ENCODE results near the gene SMARCE1. TPM values are rescaled to one million over a fixed set of nuclear protein-coding genes. Genes with fewer than 3 reads are reported as not detected.

Gene SMARCE1
- total RNA-seq (2022; extraction: Qiagen RNA extraction; ENCODE audit: low read depth) = 100 to 115 TPM (median 110 TPM) in 5 replicates

DNA sequence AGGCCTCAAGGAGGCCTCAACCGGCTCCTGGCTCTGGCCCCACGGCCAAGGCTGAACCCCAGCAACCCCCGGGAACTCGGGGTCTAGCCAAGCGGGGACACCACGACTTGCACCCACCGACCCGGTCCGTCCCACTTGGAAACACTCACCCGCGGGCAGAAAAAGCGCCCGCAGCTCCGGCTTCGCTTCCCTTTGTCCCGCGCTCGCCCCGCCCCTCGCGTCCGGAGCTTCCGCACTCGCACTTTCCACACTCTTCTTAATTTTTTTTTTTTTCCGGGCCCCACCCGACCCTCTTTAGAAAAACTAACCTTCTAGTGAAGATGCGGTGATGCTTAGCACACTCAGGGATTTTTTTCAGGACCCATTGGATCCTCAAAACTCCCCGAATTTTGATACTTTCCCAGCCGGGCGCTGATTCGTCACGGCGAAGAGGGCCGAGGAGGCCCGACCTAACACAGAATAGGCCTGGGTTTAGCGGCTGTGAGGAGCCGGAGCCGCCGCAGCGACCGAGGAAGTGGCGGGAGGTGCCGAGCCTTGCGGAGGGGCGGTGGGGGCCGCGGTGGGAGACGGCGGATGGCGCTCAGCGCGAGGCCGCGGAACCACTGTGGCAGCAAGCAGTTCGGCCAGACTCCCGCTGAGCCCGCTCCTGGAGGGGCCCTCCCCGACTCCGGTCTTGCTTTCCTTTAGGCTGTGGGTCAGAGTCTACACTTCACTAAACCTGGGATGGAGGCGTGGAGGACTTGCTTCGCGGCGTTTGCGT lies at the start of gene SMARCE1:
Gene SMARCE1 (minus strand): TSS at position 195 of the 760 bp plus-strand sequence. CDS start 2,016 bp downstream, outside the sequence.

DNA sequence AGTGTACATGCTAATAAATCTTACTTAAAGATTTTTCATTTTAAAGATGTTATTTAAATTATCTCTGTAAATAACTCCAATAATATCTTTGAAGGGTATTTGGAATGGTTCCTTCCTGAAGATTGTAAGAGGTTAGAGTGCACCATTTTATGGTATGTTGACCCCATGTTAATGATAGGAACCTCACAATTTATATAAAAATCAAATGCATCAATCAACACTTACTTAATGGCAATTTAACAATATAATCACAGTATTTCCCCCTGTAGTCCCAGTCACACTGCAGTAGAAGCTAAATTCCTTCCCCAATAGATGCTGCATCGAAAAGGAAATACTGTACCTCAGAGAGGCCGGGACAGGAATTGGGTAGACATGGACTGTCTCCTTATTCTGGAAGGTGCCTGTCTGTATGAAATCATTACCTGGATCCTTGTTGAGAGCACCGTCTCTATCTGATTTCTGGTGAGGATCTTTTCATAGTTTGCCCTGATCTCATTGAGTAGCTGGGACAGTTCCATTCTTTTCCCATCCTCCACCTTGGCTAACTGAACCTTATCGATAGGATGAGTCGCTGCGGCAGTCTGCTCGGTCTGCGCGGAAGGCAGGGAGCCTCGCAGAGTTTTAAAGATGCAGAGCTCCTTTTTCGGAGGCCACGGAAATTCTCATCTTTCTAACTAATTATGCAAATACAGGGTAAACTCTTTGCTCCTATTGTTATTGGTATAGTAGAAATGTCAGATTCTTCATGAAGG lies 17.1 kb upstream of the SMARCE1 start, which contains the start of gene KRT222:
Gene KRT222 (minus strand): TSS at position 596 of the 752 bp plus-strand sequence. CDS start 78 bp downstream, at position 518.

Other genes starting within 250 kb of the SMARCE1 start
- gene TOP2A, start 229.9 kb downstream of the SMARCE1 start, total RNA-seq (2022; extraction: Qiagen RNA extraction; ENCODE audit: low read depth) = 178 to 251 TPM (median 211 TPM) in 5 replicates
- gene IGFBP4, start 204.4 kb downstream of the SMARCE1 start, total RNA-seq (2022; extraction: Qiagen RNA extraction; ENCODE audit: low read depth) = 2,204 to 2,821 TPM (median 2,655 TPM) in 5 replicates
- 186 to 238 TPM (median 217 TPM) in 5 replicates for gene TNS4, start 146.2 kb downstream of the SMARCE1 start, total RNA-seq (2022; extraction: Qiagen RNA extraction; ENCODE audit: low read depth)
- 0.74 to 1.1 TPM (median 0.94 TPM) in 5 replicates for gene CCR7, start 82.3 kb downstream of the SMARCE1 start, total RNA-seq (2022; extraction: Qiagen RNA extraction; ENCODE audit: low read depth)
- gene KRT222, start 17.4 kb upstream of the SMARCE1 start, total RNA-seq (2022; extraction: Qiagen RNA extraction; ENCODE audit: low read depth) = 0.19 to 0.52 TPM (median 0.44 TPM) in 4 of 5 replicates, not detected in the other
- not detected in 5 replicates for gene KRT24, start 55.9 kb upstream of the SMARCE1 start, total RNA-seq (2022; extraction: Qiagen RNA extraction; ENCODE audit: low read depth)
- not detected in 5 replicates for gene KRT25, start 107.5 kb upstream of the SMARCE1 start, total RNA-seq (2022; extraction: Qiagen RNA extraction; ENCODE audit: low read depth)
- gene KRT26, start 124.4 kb upstream of the SMARCE1 start, total RNA-seq (2022; extraction: Qiagen RNA extraction; ENCODE audit: low read depth) = not detected in 5 replicates
- gene KRT27, start 134.7 kb upstream of the SMARCE1 start, total RNA-seq (2022; extraction: Qiagen RNA extraction; ENCODE audit: low read depth) = not detected in 5 replicates
- not detected in 5 replicates for gene KRT28, start 152.1 kb upstream of the SMARCE1 start, total RNA-seq (2022; extraction: Qiagen RNA extraction; ENCODE audit: low read depth)
- 93.1 to 121 TPM (median 103 TPM) in 5 replicates for gene KRT10, start 174.8 kb upstream of the SMARCE1 start, total RNA-seq (2022; extraction: Qiagen RNA extraction; ENCODE audit: low read depth)
- gene KRT12, start 219.4 kb upstream of the SMARCE1 start, total RNA-seq (2022; extraction: Qiagen RNA extraction; ENCODE audit: low read depth) = not detected in 5 replicates
- gene KRT20, start 237.4 kb upstream of the SMARCE1 start, total RNA-seq (2022; extraction: Qiagen RNA extraction; ENCODE audit: low read depth) = 0.10 to 0.53 TPM (median 0.27 TPM) in 5 replicates

All from A549 treated with GW870086 at 1 μM for 4 hours (cell line).